ENCODE measurements around the gene TMTC1. TPM values are rescaled to one million over a fixed set of nuclear protein-coding genes. Genes with fewer than 3 reads are reported as not detected.

TMTC1 gene
- total and polyA plus RNA-seq, 2 donors: 24.8 to 30.3 TPM

DNA sequence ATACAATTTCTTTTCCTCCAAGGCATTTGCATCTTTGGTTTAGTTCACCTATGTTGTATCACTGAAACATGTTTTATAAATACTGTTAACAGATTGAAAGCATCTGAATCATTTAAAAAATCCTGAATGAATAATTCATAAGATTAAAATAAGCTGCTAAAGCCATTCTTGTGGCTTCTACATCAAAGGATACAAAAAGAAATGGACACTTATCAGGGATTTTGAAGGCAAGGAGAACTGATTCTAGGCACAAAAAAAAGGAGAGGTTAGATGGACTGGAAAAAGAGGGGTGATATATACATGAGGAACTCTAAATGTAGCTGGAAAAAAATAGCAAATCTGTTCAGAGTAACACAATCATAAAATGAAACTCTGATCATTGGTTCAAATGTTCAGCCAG lies 280.5 kb downstream of the TMTC1 start:
- H3K4me1 ChIP-seq (ENCODE audit: insufficient read depth): no peaks in the 10 kb centered on the region
- H3K4me3 ChIP-seq (ENCODE audit: low read depth, low read length): no peak overlapping the region
- DNase-seq (ENCODE audit: extremely low spot score): no peak
- no peak overlapping the region for H3K27ac ChIP-seq (ENCODE audit: low read depth)
- no peaks in the 10 kb centered on the region for H3K36me3 ChIP-seq (ENCODE audit: insufficient read depth)

DNA sequence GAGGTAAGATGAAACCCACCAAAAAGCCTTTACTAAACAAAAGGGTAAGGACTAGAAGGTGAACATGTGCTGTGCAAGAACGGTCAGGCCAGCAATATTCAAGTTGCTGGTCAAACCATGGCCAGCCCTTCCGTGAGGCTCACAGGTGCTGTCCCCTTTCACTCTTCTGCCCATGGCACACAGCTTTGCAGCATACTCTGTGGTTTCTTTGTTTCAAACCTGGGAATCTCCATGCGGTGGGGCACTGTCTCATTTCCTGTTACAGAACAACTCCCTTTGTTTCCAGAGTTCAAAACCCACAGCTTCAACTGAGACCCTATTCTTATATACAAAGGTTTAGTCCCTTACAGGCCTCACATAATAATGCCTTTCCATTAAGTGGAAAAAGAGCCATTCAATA lies 284.5 kb downstream of the TMTC1 start:
- no peak for DNase-seq (ENCODE audit: extremely low spot score)
- H3K4me3 ChIP-seq (ENCODE audit: low read depth, low read length): no peak overlapping the region
- H3K27ac ChIP-seq (ENCODE audit: low read depth): no peak overlapping the region
- no peaks in the 10 kb centered on the region for H3K4me1 ChIP-seq (ENCODE audit: insufficient read depth)
- 88% methylated on average over 3 of the region's 3 CpGs for WGBS
- no peaks in the 10 kb centered on the region for H3K36me3 ChIP-seq (ENCODE audit: insufficient read depth)

DNA sequence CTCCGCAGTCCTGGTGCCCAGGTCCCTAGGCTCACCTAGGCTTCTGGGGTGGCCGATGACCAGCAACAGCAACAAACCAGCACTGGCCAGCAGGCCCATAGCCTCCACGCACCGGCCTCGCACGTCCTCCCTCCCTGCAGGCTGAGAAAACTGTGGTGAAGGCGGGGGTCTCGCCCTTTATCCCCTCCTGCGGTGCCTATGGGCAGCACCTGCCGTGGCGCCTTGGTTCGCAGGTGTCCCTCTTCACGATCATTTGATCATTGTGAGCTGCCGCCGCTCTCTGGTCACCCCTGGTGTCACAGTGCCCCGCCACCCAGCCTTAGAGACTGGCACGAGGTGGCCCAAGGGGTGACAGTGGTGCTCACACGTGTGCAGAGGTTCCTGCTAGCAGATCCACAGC lies 286.2 kb downstream of the TMTC1 start, which contains the start of gene OVCH1:
Gene OVCH1 (minus strand): TSS at position 99 of the 400 bp plus-strand sequence. CDS start 0 bp downstream, at position 99.
- Histone ChIP-seq H3K4me1 (ENCODE audit: insufficient read depth) (no peaks in the 10 kb centered on the region), H3K36me3 (ENCODE audit: insufficient read depth) (no peaks in the 10 kb centered on the region), H3K4me3 (ENCODE audit: low read depth, low read length) (no peak within 1 kb of the TSS), H3K27ac (ENCODE audit: low read depth) (no peak within 1 kb of the TSS)
- DNase-seq (ENCODE audit: extremely low spot score): no peak
- 94% methylated on average over 18 of the region's 18 CpGs for WGBS

DNA sequence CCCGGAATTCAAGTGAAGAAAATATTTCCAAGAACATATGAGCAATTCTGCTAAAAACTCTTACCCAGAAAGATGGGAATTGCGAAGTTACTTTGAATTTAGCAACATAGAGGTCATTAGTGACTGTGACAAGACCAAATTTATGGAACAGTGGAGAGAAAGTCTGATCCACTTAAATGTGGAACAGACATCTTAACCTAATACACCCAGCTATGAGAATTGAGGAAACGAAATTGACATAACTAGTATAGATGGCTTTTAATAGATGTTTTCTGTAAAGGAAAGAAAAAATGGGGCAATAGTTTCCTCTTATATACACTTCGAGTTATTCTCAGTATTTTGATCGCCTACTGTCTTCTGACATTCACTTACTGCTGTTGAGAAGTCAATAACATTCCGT lies 290.9 kb downstream of the TMTC1 start:
- no peak for DNase-seq (ENCODE audit: extremely low spot score)
- Histone ChIP-seq H3K4me3 (ENCODE audit: low read depth, low read length) (no peak overlapping the region), H3K36me3 (ENCODE audit: insufficient read depth) (no peaks in the 10 kb centered on the region), H3K4me1 (ENCODE audit: insufficient read depth) (no peaks in the 10 kb centered on the region), H3K27ac (ENCODE audit: low read depth) (no peak overlapping the region)
- WGBS: 92% methylated on average over 6 of the region's 6 CpGs

DNA sequence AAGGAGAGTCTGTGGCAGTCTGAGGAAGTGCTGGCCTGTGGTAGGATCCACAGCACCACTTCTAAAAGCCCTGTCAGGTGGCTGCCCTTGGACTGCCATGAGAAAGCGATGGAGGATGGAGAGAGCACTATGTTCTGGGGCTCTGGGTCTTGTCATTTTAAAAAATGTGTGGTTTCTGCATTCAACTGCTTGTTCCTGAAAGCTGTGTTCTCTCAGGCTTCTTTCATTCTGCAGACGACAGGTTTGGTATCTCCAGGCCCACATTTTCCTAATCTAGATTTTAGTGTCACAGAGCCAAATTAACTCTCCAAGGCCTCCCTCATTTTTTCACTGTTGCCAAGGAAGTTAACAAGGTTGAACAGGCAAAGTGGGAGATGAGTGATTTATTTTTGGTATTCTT lies 296.8 kb downstream of the TMTC1 start:
- no peak overlapping the region for H3K4me3 ChIP-seq (ENCODE audit: low read depth, low read length)

DNA sequence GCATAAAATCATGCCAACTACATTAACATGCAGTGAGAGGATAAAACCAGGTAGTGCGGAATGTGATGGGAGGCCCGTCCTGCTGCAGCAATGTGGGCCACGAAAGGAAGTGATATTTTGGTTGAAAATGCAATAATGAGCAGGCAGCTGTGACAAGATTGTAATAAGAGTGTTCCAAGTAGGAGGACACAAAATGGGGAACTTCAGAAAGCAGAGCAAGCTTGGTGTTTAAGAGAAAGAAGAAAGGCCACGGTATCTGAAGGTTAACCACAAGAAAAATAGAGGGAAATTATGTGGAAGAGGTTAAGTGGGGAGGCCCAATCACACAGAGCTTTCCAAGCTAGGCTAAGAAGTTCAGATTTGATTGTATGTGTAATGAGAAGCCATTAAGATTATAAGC lies 320.5 kb downstream of the TMTC1 start:
- Histone ChIP-seq H3K4me3 (ENCODE audit: low read depth, low read length) (no peak overlapping the region), H3K27ac (ENCODE audit: low read depth) (no peak overlapping the region), H3K36me3 (ENCODE audit: insufficient read depth) (no peaks in the 10 kb centered on the region), H3K4me1 (ENCODE audit: insufficient read depth) (no peaks in the 10 kb centered on the region)
- 79% methylated on average over 4 of the region's 4 CpGs for WGBS
- no peak for DNase-seq (ENCODE audit: extremely low spot score)

More for the DNA sequence above, 296.8 kb downstream of the TMTC1 start:
- Histone ChIP-seq H3K27ac (ENCODE audit: low read depth) (no peak overlapping the region), H3K36me3 (ENCODE audit: insufficient read depth) (no peaks in the 10 kb centered on the region), H3K4me1 (ENCODE audit: insufficient read depth) (no peaks in the 10 kb centered on the region)
- no peak for DNase-seq (ENCODE audit: extremely low spot score)
- 64% methylated on average over 2 of the region's 2 CpGs for WGBS

DNA sequence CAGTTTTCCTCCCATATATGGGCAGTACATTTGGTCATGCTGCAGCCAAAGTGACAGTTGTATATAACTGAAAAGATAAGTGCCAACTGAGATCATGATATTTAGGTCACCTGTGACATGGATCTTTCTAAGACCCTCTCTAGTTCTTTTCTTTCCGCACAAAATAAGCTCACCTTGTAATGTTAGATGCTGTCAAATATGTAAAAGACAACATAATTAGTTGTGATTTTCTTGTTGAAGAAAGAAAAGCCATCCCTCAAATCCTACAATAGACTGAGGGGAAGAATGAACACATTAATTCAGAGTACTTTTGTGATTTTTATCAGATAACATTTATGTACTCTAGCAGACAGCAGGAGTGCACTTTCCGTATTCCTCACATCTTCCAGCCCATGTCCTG lies 323.7 kb downstream of the TMTC1 start:
- Histone ChIP-seq H3K36me3 (ENCODE audit: insufficient read depth) (no peaks in the 10 kb centered on the region), H3K27ac (ENCODE audit: low read depth) (no peak overlapping the region), H3K4me3 (ENCODE audit: low read depth, low read length) (no peak overlapping the region), H3K4me1 (ENCODE audit: insufficient read depth) (no peaks in the 10 kb centered on the region)
- no peak for DNase-seq (ENCODE audit: extremely low spot score)
- WGBS: 71% methylated on average over 2 of the region's 2 CpGs

DNA sequence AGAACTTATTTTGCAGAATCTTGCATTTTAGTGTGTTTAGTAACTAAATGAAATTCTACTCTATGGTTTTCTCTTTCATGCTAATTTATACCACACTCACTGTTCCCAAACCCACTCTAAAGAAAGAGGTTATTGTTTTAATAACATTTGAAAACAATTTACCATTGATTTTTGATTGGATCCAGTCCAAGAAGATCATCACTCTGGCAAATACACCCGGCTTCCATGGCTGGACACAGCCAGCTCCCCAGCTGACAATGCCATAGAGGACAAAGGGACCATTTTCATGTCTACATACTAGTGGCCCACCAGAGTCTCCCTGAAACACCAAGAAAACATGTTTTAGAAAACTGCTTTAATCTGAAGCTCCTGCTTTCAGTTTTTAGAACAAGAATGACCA lies 328.7 kb downstream of the TMTC1 start:
- no peak for DNase-seq (ENCODE audit: extremely low spot score)
- WGBS: 52% methylated on average over 1 of the region's 1 CpG
- Histone ChIP-seq H3K4me3 (ENCODE audit: low read depth, low read length) (no peak overlapping the region), H3K4me1 (ENCODE audit: insufficient read depth) (no peaks in the 10 kb centered on the region), H3K27ac (ENCODE audit: low read depth) (no peak overlapping the region), H3K36me3 (ENCODE audit: insufficient read depth) (no peaks in the 10 kb centered on the region)

DNA sequence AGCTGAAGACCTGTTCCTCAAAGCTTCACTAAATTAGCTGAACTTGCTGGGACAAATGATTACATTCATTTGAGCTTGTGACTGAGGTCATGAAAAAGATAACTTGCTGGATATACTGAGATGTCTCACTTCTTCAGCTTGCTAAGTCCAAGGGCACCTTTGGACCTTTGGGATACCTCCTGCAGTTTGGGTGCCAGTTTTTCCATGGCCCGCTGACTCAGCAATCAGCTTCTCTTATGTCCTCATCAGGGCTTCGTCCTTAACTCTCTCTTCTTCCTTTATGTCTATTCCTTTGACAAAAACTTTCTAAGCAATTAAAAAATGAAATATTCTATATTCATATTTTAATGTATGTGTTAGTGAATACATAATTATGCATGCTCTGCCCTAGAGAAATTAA lies 331.9 kb downstream of the TMTC1 start:
- H3K36me3 ChIP-seq (ENCODE audit: insufficient read depth): no peaks in the 10 kb centered on the region
- no peak for DNase-seq (ENCODE audit: extremely low spot score)
- no peak overlapping the region for H3K4me3 ChIP-seq (ENCODE audit: low read depth, low read length)
- WGBS: 88% methylated on average over 2 of the region's 2 CpGs
- no peak overlapping the region for H3K27ac ChIP-seq (ENCODE audit: low read depth)
- H3K4me1 ChIP-seq (ENCODE audit: insufficient read depth): no peaks in the 10 kb centered on the region
